Measurements from ENCODE around the gene PPP1R14D.
"Not testable (repeated sequence)": the region's sequence is repeated elsewhere in the genome, so short reads cannot be mapped to it uniquely, and the experiment has no call there.

PPP1R14D gene

GRCh38 chr15:40828447-40829036 is at the start of gene PPP1R14D:
Gene PPP1R14D (minus strand): TSS chr15:40828708. CDS start chr15:40828641, 67 bp downstream.
- no peak within 1 kb of the TSS for H3K4me3 Mint-ChIP-seq
- H3K9me3 Mint-ChIP-seq (ENCODE audit: low read depth), result no peaks in the 10 kb centered on the region
- H3K4me1 Mint-ChIP-seq (ENCODE audit: low read depth), result no peaks in the 10 kb centered on the region
- no peaks in the 10 kb centered on the region for H3K27me3 Mint-ChIP-seq
- H3K36me3 Mint-ChIP-seq, result no peaks in the 10 kb centered on the region
- H3K27ac Mint-ChIP-seq, result no peak within 1 kb of the TSS

- Mint-ChIP-seq H3K4me1 (ENCODE audit: low read depth) (peaks cover 13% of the 10 kb centered on the region), H3K9me3 (ENCODE audit: low read depth) (no peaks in the 10 kb centered on the region), H3K4me3 (no peak overlapping the region), H3K27ac (no peak overlapping the region), H3K27me3 (peaks cover 2% of the 10 kb centered on the region), H3K36me3 (no peaks in the 10 kb centered on the region)
These were observed 49.2 kb upstream of the PPP1R14D start for GRCh38 chr15:40877694-40878093.

GRCh38 chr15:40875991-40876730 is 47.7 kb upstream of the PPP1R14D start:
- H3K4me1 Mint-ChIP-seq (ENCODE audit: low read depth), result peaks cover 19% of the 10 kb centered on the region
- H3K4me3 Mint-ChIP-seq, result no peak overlapping the region
- no peaks in the 10 kb centered on the region for H3K36me3 Mint-ChIP-seq
- H3K27ac Mint-ChIP-seq, result peak overlapping the region; percentile 50
- no peaks in the 10 kb centered on the region for H3K9me3 Mint-ChIP-seq (ENCODE audit: low read depth)
- H3K27me3 Mint-ChIP-seq, result peaks cover 2% of the 10 kb centered on the region

GRCh38 chr15:40873694-40874561 is 45.4 kb upstream of the PPP1R14D start, which contains the start of gene RHOV:
Gene RHOV (minus strand): TSS chr15:40874234. CDS start chr15:40874139, 95 bp downstream.
- no peaks in the 10 kb centered on the region for H3K36me3 Mint-ChIP-seq
- H3K9me3 Mint-ChIP-seq (ENCODE audit: low read depth), result no peaks in the 10 kb centered on the region
- H3K27ac Mint-ChIP-seq, result no peak within 1 kb of the TSS
- H3K4me3 Mint-ChIP-seq, result peak within 1 kb of the TSS; percentile 83
- peaks cover 2% of the 10 kb centered on the region for H3K27me3 Mint-ChIP-seq
- H3K4me1 Mint-ChIP-seq (ENCODE audit: low read depth), result peaks cover 15% of the 10 kb centered on the region

- Mint-ChIP-seq H3K36me3 (no peaks in the 10 kb centered on the region), H3K27me3 (peaks cover 2% of the 10 kb centered on the region), H3K4me1 (ENCODE audit: low read depth) (peaks cover 10% of the 10 kb centered on the region), H3K4me3 (peak overlapping the region; percentile 76), H3K9me3 (ENCODE audit: low read depth) (no peaks in the 10 kb centered on the region), H3K27ac (no peak overlapping the region)
These were observed 44.5 kb upstream of the PPP1R14D start for GRCh38 chr15:40872791-40873693.

GRCh38 chr15:40871749-40872617 is 43.5 kb upstream of the PPP1R14D start:
- no peaks in the 10 kb centered on the region for H3K9me3 Mint-ChIP-seq (ENCODE audit: low read depth)
- H3K27me3 Mint-ChIP-seq, result peaks cover 2% of the 10 kb centered on the region
- no peak overlapping the region for H3K27ac Mint-ChIP-seq
- H3K4me1 Mint-ChIP-seq (ENCODE audit: low read depth), result peaks cover 10% of the 10 kb centered on the region
- peak overlapping the region; percentile 44 for H3K4me3 Mint-ChIP-seq
- H3K36me3 Mint-ChIP-seq, result no peaks in the 10 kb centered on the region

- Mint-ChIP-seq H3K27ac (no peak overlapping the region), H3K4me1 (ENCODE audit: low read depth) (peaks cover 9% of the 10 kb centered on the region), H3K36me3 (no peaks in the 10 kb centered on the region), H3K9me3 (ENCODE audit: low read depth) (no peaks in the 10 kb centered on the region), H3K27me3 (no peaks in the 10 kb centered on the region), H3K4me3 (no peak overlapping the region)
These were observed 42.2 kb upstream of the PPP1R14D start for GRCh38 chr15:40870716-40871115.

- H3K27me3 Mint-ChIP-seq, result no peaks in the 10 kb centered on the region
- no peak overlapping the region for H3K27ac Mint-ChIP-seq
- H3K9me3 Mint-ChIP-seq (ENCODE audit: low read depth), result no peaks in the 10 kb centered on the region
- no peaks in the 10 kb centered on the region for H3K36me3 Mint-ChIP-seq
- no peak overlapping the region for H3K4me3 Mint-ChIP-seq
- peaks cover 9% of the 10 kb centered on the region for H3K4me1 Mint-ChIP-seq (ENCODE audit: low read depth)
These were observed 41.2 kb upstream of the PPP1R14D start for GRCh38 chr15:40869686-40870085.

- H3K27me3 Mint-ChIP-seq, result no peaks in the 10 kb centered on the region
- H3K4me3 Mint-ChIP-seq, result no peak overlapping the region
- peaks cover 2% of the 10 kb centered on the region for H3K4me1 Mint-ChIP-seq (ENCODE audit: low read depth)
- H3K36me3 Mint-ChIP-seq, result no peaks in the 10 kb centered on the region
- no peak overlapping the region for H3K27ac Mint-ChIP-seq
- no peaks in the 10 kb centered on the region for H3K9me3 Mint-ChIP-seq (ENCODE audit: low read depth)
These were observed 38.7 kb upstream of the PPP1R14D start for GRCh38 chr15:40867199-40867598.

- no peaks in the 10 kb centered on the region for H3K4me1 Mint-ChIP-seq (ENCODE audit: low read depth)
- H3K27me3 Mint-ChIP-seq, result no peaks in the 10 kb centered on the region
- no peaks in the 10 kb centered on the region for H3K9me3 Mint-ChIP-seq (ENCODE audit: low read depth)
- H3K27ac Mint-ChIP-seq, result no peak overlapping the region
- H3K4me3 Mint-ChIP-seq, result no peak overlapping the region
- no peaks in the 10 kb centered on the region for H3K36me3 Mint-ChIP-seq
These were observed 35.3 kb upstream of the PPP1R14D start for GRCh38 chr15:40863660-40864270.

GRCh38 chr15:40861147-40861546 is 32.6 kb upstream of the PPP1R14D start:
- not testable (repeated sequence) for H3K36me3 Mint-ChIP-seq, H3K27ac Mint-ChIP-seq

GRCh38 chr15:40859206-40859851 is 30.8 kb upstream of the PPP1R14D start:
- Mint-ChIP-seq H3K36me3 (no peaks in the 10 kb centered on the region), H3K4me3 (no peak overlapping the region), H3K4me1 (ENCODE audit: low read depth) (no peaks in the 10 kb centered on the region), H3K27me3 (no peaks in the 10 kb centered on the region), H3K27ac (no peak overlapping the region), H3K9me3 (ENCODE audit: low read depth) (no peaks in the 10 kb centered on the region)

More at GRCh38 chr15:40861147-40861546, 32.6 kb upstream of the PPP1R14D start:
- not testable (repeated sequence) for H3K9me3 Mint-ChIP-seq (ENCODE audit: low read depth); H3K27me3 Mint-ChIP-seq; H3K4me3 Mint-ChIP-seq; H3K4me1 Mint-ChIP-seq (ENCODE audit: low read depth)

- no peaks in the 10 kb centered on the region for H3K4me1 Mint-ChIP-seq (ENCODE audit: low read depth)
- no peak overlapping the region for H3K27ac Mint-ChIP-seq
- no peaks in the 10 kb centered on the region for H3K27me3 Mint-ChIP-seq
- H3K4me3 Mint-ChIP-seq, result no peak overlapping the region
- H3K36me3 Mint-ChIP-seq, result no peaks in the 10 kb centered on the region
- no peaks in the 10 kb centered on the region for H3K9me3 Mint-ChIP-seq (ENCODE audit: low read depth)
These were observed 30.2 kb upstream of the PPP1R14D start for GRCh38 chr15:40858706-40859105.

Measured in activated naive CD8-positive, alpha-beta T cell (primary cell).